GM21825 (cell line): ENCODE results near the gene CDK8.
A peak's percentile ranks its signal among the peaks of the same experiment; 100 is the strongest.
"Not testable (repeated sequence)": the region's sequence is repeated elsewhere in the genome, so short reads cannot be mapped to it uniquely, and the experiment has no call there.

Experiments
- ATAC-seq: cut with Tn5 transposase; IDR thresholded peaks from one replicate; pipeline ENCODE4 v1.9.1; 2021; ENCODE audit warnings: mild to moderate bottlenecking, moderate library complexity; ENCODE audit not compliant: unreplicated experiment

The CDK8 gene

GRCh38 chr13:26252006-26252405 lies 1.9 kb upstream of the CDK8 start:
- not testable (repeated sequence) for ATAC-seq

GRCh38 chr13:26253262-26253786 lies 605 bp upstream of the CDK8 start:
- ATAC-seq, result no peak

GRCh38 chr13:26254583-26255111 lies 718 bp downstream of the CDK8 start:
- peak; percentile 31 for ATAC-seq

GRCh38 chr13:26255115-26255514 lies 1.2 kb downstream of the CDK8 start:
- no peak for ATAC-seq

GRCh38 chr13:26255691-26256277 lies 1.9 kb downstream of the CDK8 start:
- ATAC-seq, result no peak

- ATAC-seq, result no peak
Measured at GRCh38 chr13:26257049-26257448, 3.1 kb downstream of the CDK8 start.

GRCh38 chr13:26259634-26260033 lies 5.7 kb downstream of the CDK8 start:
- no peak for ATAC-seq

GRCh38 chr13:26262156-26262555 lies 8.2 kb downstream of the CDK8 start:
- no peak for ATAC-seq

GRCh38 chr13:26266311-26266710 lies 12.4 kb downstream of the CDK8 start:
- ATAC-seq, result no peak

GRCh38 chr13:26270707-26271106 lies 16.8 kb downstream of the CDK8 start:
- ATAC-seq, result no peak

- ATAC-seq, result no peak
Measured at GRCh38 chr13:26272621-26273020, 18.7 kb downstream of the CDK8 start.

- ATAC-seq, result no peak
Measured at GRCh38 chr13:26280295-26280694, 26.4 kb downstream of the CDK8 start.

GRCh38 chr13:26280822-26281221 lies 26.9 kb downstream of the CDK8 start:
- no peak for ATAC-seq

GRCh38 chr13:26285911-26286310 lies 32.0 kb downstream of the CDK8 start:
- not testable (repeated sequence) for ATAC-seq

- not testable (repeated sequence) for ATAC-seq
Measured at GRCh38 chr13:26288838-26289237, 34.9 kb downstream of the CDK8 start.

GRCh38 chr13:26295812-26296211 lies 41.9 kb downstream of the CDK8 start:
- no peak for ATAC-seq

- ATAC-seq, result no peak
Measured at GRCh38 chr13:26299168-26299750, 45.3 kb downstream of the CDK8 start.

GRCh38 chr13:26300140-26300539 lies 46.2 kb downstream of the CDK8 start:
- ATAC-seq, result no peak

GRCh38 chr13:26305676-26306075 lies 51.7 kb downstream of the CDK8 start:
- ATAC-seq, result no peak

- ATAC-seq, result no peak
Measured at GRCh38 chr13:26307701-26308100, 53.8 kb downstream of the CDK8 start.

GRCh38 chr13:26308250-26308649 lies 54.3 kb downstream of the CDK8 start:
- no peak for ATAC-seq

- ATAC-seq, result no peak
Measured at GRCh38 chr13:26308836-26309235, 54.9 kb downstream of the CDK8 start.
